ENCODE results near the gene STX10. TPM values are rescaled to one million over a fixed set of nuclear protein-coding genes. Genes with fewer than 3 reads are reported as not detected.
A peak's percentile ranks its signal among the peaks of the same experiment; 100 is the strongest.

Gene STX10
- total and polyA plus RNA-seq, 9 of the 15 experiments (the other 6 are each of a cell fraction or from before 2014, with no cell fraction given), result 0.51 to 66.3 (median 31.0) TPM

DNA sequence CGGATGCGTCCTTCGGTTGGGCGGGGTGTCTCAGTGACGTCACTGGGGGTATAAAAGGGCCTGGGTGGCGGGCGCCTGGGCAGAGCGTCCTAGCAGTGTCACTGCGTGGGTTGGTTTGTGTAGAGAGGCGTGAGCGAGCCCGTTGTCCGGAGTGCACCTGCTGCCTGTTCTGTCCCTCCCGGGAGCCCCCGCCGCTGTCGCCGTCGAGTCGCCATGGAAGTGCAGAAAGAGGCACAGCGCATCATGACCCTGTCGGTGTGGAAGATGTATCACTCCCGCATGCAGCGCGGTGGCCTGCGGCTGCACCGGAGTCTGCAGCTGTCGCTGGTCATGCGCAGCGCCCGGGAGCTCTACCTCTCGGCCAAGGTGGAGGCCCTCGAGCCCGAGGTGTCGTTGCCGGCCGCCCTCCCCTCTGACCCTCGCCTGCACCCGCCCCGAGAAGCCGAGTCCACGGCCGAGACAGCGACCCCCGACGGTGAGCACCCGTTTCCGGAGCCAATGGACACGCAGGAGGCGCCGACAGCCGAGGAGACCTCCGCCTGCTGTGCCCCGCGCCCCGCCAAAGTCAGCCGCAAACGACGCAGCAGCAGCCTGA lies 2.9 kb upstream of the STX10 start (continued):
- TF ChIP-seq MNT (conservative IDR thresholded peaks at IDR 0.05) (peak; percentile 1 to 55; a peak in 3 of 4 replicates), POU5F1 (IDR thresholded peaks at IDR 0.05; ENCODE audit: borderline replicate concordance, low read depth, low read length, partially characterized antibody) (no peak), U2AF2 (optimal IDR thresholded peaks at IDR 0.05; ENCODE audit: low read depth, low read length) (no peak), PPARD (CRISPR knock-in tag; IDR thresholded peaks at IDR 0.05) (no peak), ZNF695 (CRISPR knock-in tag; IDR thresholded peaks at IDR 0.05) (no peak), NUFIP1 (IDR thresholded peaks at IDR 0.05; ENCODE audit: partially characterized antibody) (no peak), ZBTB26 (CRISPR knock-in tag; IDR thresholded peaks at IDR 0.05) (peak; percentile 83; the same call in 1 of the 2 replicates), CBX8 (IDR thresholded peaks at IDR 0.05; ENCODE audit: borderline replicate concordance, extremely low read depth, low read depth, low read length, poor library complexity, severe bottlenecking) (no peak), ESRRA (IDR thresholded peaks at IDR 0.05; ENCODE audit: borderline replicate concordance, low read depth) (0 out of 2 replicates have a peak, but pooled peaks have one; percentile 6), LCOR (CRISPR knock-in tag; IDR thresholded peaks at IDR 0.05) (peak; percentile 81; the same call in 1 of the 2 replicates), SETDB1 (IDR thresholded peaks at IDR 0.05; ENCODE audit: low read length) (no peak), ZNF668 (CRISPR knock-in tag; IDR thresholded peaks at IDR 0.05) (no peak), CBX2 (IDR thresholded peaks at IDR 0.05; ENCODE audit: insufficient read depth, low read length, poor library complexity, severe bottlenecking) (no peak), EGR1 (conservative IDR thresholded peaks at IDR 0.05) (peak; percentile 89), PYGO2 (tag; IDR thresholded peaks at IDR 0.05) (no peak), PTBP1 (IDR thresholded peaks at IDR 0.05; ENCODE audit: low read depth, low read length) (peak; percentile 84; the same call in 1 of the 2 replicates), BCOR (IDR thresholded peaks at IDR 0.05) (peak; percentile 87)
- TF ChIP-seq, protein P1, sequence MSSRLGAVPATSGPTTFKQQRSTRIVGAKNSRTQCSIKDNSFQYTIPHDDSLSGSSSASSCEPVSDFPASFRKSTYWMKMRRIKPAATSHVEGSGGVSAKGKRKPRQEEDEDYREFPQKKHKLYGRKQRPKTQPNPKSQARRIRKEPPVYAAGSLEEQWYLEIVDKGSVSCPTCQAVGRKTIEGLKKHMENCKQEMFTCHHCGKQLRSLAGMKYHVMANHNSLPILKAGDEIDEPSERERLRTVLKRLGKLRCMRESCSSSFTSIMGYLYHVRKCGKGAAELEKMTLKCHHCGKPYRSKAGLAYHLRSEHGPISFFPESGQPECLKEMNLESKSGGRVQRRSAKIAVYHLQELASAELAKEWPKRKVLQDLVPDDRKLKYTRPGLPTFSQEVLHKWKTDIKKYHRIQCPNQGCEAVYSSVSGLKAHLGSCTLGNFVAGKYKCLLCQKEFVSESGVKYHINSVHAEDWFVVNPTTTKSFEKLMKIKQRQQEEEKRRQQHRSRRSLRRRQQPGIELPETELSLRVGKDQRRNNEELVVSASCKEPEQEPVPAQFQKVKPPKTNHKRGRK (tag; IDR thresholded peaks at IDR 0.05), result no peak
- TF ChIP-seq, protein P2, sequence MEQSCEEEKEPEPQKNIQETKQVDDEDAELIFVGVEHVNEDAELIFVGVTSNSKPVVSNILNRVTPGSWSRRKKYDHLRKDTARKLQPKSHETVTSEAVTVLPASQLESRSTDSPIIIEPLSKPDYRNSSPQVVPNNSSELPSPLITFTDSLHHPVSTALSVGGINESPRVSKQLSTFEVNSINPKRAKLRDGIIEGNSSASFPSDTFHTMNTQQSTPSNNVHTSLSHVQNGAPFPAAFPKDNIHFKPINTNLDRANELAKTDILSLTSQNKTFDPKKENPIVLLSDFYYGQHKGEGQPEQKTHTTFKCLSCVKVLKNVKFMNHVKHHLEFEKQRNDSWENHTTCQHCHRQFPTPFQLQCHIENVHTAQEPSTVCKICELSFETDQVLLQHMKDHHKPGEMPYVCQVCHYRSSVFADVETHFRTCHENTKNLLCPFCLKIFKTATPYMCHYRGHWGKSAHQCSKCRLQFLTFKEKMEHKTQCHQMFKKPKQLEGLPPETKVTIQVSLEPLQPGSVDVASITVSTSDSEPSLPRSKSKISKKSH (CRISPR knock-in tag; IDR thresholded peaks at IDR 0.05), result no peak
- TF ChIP-seq, protein P3, sequence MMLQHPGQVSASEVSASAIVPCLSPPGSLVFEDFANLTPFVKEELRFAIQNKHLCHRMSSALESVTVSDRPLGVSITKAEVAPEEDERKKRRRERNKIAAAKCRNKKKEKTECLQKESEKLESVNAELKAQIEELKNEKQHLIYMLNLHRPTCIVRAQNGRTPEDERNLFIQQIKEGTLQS (IDR thresholded peaks at IDR 0.05), result peak; percentile 97
- TF ChIP-seq, protein P3 (CRISPR knock-in tag; conservative IDR thresholded peaks at IDR 0.05), result peak; percentile 74; the same call in 1 of the 2 replicates

Measured in K562 (cell line).